Gastroesophageal sphincter (tissue), 3 donors: ENCODE results near the gene RPS21.

Experiments used
- CTCF ChIP-seq, 4 experiments: fragments of 200-600 bp in 2 of 4; fragments of 450-650 bp in 2 of 4; sonication (generic) in 1 of 4; IDR thresholded peaks; one replicate each; pipeline ENCODE4 v1.5.1; 2017 to 2019; ENCODE audit warnings: antibody characterized with exemption in 4 of 4, mild to moderate bottlenecking in 2 of 4, moderate library complexity in 2 of 4
- EP300 ChIP-seq: sonication (generic); formaldehyde crosslinking; IDR thresholded peaks from one replicate; pipeline ENCODE4 v1.6.1; 2017; ENCODE audit warnings: antibody characterized with exemption, mild to moderate bottlenecking
- POLR2A ChIP-seq, 2 donors: fragments of 450-650 bp; IDR thresholded peaks; one replicate each; pipeline ENCODE4 v1.6.1; 2017; ENCODE audit warnings: antibody characterized with exemption in 2 of 2, mild to moderate bottlenecking in 2 of 2, moderate library complexity in 1 of 2
- POLR2AphosphoS5 ChIP-seq: sonication (generic); formaldehyde crosslinking; IDR thresholded peaks from one replicate; pipeline ENCODE4 v1.6.1; 2017; ENCODE audit warnings: antibody characterized with exemption

- TF ChIP-seq POLR2AphosphoS5: no peak
- no peak for TF ChIP-seq CTCF (IDR thresholded peaks at IDR 0.05)
- no peak for TF ChIP-seq POLR2A (IDR thresholded peaks at IDR 0.05)
- TF ChIP-seq EP300: no peak
Observed at GRCh38 chr20:62387219-62387913, 463 bp downstream of the RPS21 start.
